ENCODE results near the gene GNG12. TPM values are rescaled to one million over a fixed set of nuclear protein-coding genes. Genes with fewer than 3 reads are reported as not detected.

Gene GNG12
- total RNA-seq, 1 experiment from 2014 or later: 144 TPM

DNA sequence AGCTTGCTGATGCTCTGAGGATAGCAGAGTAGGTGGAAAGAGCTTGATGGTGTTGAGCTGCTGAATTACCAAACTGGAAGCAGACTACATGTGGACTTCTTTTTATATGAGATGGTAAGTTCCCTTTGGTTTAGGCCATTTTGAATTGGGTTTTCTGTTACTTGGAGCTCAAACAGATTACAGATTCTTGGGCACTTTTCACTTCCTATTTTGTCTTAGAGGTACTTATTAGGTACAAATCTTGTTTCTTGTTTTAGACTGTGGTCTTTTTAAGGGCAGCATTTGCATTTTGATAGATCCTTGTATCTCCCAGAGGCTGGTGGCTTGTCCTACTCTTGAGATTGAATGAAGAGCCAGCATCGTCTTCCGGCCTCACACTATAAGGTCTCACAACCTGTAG, 78.1 kb downstream of the GNG12 start:
- DNase-seq (ENCODE audit: low read depth): no peak

- no peak for DNase-seq (ENCODE audit: low read depth)
These were observed 78.7 kb downstream of the GNG12 start for GRCh38 chr1:67754526-67754920.

DNA sequence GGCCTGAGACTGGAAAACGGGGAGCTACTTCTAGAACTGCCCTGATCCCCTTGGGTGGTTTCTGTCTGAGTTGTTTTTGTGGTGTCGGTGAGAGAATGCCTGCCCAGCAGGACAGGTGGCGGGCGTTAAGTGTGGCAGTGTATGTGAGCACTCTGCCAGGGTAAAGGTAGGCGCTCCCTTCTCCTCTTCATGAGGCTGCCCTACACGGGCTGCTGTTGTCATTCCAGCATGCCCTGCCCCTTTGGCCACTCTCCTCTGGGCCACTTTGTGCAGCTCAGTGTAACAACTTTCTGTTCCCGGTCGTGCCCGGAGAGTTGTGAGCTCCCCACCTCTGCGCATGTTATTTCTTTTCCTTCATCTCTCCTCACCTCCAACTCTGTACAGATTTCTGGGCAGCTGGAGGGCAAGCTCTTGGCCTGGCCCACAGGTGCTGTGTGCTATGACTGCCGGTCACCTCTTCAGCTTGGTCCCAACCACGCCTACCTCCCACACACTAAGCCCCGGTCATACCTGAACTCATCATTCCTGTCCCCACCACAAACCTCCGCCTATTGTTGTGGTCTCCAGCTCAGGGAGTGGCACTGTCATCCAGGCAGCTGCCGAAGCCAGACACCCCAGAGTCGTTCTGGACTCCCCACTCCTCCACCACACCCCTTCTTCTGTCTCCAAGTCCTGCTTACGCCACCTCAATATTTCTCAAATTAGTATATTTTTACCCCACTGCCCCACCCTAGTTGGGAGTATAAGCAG, 79.3 kb downstream of the GNG12 start:
- DNase-seq (ENCODE audit: low read depth): no peak

GRCh38 chr1:67752306-67752705, 81.0 kb downstream of the GNG12 start:
- DNase-seq (ENCODE audit: low read depth): peak; percentile 55

- no peak for DNase-seq (ENCODE audit: low read depth)
These were observed 82.6 kb downstream of the GNG12 start for GRCh38 chr1:67750691-67751054.

- peak; percentile 92 for DNase-seq (ENCODE audit: low read depth)
These were observed 83.2 kb downstream of the GNG12 start for GRCh38 chr1:67749844-67750690.

DNA sequence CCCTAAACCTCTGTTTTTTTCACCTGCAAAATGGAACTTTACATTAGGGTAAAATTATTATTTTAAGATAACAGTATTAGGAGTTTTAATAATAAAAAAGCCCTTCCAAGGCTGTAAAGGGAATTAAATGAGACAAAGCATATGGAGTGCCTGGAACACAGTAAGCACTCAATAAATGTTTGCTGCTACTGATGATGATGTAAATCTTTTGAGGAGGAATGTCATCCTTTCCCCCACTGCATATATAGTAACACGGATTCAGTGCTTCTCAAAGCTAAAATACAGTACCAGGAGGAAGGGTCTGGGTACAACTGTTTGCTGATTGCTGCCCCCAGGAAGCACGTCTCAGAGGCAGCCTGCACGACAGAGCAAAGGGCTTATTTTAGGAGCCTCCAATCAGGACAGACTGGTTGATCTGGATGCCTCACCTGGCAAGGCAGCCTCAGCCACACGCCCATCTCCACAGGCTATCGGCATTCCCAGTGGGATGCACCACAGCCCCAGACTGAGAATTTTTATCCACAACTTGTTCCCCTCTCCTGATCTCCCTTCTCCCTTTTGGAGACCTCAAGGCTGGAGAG, 83.9 kb downstream of the GNG12 start:
- DNase-seq (ENCODE audit: low read depth): no peak

GRCh38 chr1:67748630-67749029, 84.6 kb downstream of the GNG12 start:
- DNase-seq (ENCODE audit: low read depth): peak; percentile 73

GRCh38 chr1:67747671-67748546, 85.4 kb downstream of the GNG12 start:
- DNase-seq (ENCODE audit: low read depth): no peak

GRCh38 chr1:67745875-67746698, 87.2 kb downstream of the GNG12 start:
- no peak for DNase-seq (ENCODE audit: low read depth)

DNA sequence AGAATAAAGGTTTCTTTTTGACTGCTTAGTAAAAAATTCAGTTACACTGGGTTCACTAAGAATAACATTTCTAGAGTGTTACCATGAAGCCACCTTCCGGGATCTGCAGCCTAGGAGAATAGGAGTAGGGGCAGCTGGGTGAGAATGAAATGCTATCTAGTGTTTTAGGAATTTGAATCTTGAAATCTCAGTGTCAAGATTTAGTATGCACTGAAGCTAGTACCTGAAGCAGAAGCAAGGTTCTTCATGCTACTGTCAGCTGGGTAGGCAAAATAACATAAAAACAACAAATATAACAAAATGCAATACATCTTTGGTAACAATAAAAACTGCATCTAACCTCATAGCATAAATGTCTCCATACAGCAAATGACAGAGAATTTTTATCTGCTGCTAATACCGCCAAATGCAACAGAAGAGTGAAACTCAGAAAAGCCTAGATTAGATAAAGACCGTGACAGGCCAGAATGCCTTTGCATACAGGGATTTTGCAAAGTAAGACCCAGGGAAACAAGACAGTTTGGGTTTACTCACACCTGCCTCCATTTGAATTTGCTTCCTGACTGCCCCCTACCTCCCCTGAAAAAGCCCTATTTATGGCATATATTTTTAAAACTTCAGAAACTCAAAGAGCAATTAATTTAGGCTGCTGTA, 90.1 kb downstream of the GNG12 start:
- DNase-seq (ENCODE audit: low read depth): no peak

DNA sequence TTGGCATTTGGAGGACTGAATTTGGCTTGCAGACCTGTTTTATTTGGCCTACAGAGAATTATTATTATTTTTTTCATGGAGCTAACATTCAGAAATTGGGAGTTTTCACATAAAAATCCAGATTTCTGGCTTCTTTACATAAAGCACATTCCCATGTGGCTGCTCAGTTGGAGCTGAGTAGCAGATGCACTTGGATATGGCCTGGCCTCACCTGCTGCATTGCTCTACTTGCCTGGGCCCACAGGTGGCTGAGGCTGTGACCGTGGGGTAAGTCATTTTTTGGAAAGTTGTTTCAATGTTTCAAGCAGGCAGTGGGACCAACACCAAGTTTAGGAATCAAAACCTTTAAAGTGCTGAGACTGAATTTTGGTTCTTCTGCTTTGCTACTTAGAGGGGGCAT, 91.5 kb downstream of the GNG12 start:
- no peak for DNase-seq (ENCODE audit: low read depth)

- no peak for DNase-seq (ENCODE audit: low read depth)
These were observed 92.1 kb downstream of the GNG12 start for GRCh38 chr1:67741121-67741520.

DNA sequence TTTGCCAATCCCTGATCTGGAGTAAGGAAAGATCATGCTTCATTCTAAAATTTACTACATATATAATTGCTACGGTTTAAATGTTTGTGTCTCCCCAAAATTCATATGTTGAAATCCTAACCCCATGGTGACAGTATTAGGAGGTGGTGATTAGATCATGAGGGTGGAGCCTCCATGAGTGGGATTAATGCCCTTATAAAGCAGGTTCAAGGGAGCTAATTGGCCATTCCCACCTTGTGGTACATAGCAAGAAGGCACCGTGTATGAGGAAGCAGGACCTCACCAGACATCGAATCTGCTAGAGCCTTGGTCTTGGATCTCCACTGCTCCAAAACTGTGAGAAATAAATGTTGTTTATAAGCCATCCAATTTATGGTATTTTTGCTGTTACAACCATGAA, 92.7 kb downstream of the GNG12 start:
- no peak for DNase-seq (ENCODE audit: low read depth)

GRCh38 chr1:67739361-67739760, 93.9 kb downstream of the GNG12 start:
- DNase-seq (ENCODE audit: low read depth): no peak

- DNase-seq (ENCODE audit: low read depth): no peak
These were observed 94.9 kb downstream of the GNG12 start for GRCh38 chr1:67738401-67738800.

- DNase-seq (ENCODE audit: low read depth): no peak
These were observed 95.4 kb downstream of the GNG12 start for GRCh38 chr1:67737875-67738274.

GRCh38 chr1:67736750-67737149, 96.5 kb downstream of the GNG12 start:
- no peak for DNase-seq (ENCODE audit: low read depth)

DNA sequence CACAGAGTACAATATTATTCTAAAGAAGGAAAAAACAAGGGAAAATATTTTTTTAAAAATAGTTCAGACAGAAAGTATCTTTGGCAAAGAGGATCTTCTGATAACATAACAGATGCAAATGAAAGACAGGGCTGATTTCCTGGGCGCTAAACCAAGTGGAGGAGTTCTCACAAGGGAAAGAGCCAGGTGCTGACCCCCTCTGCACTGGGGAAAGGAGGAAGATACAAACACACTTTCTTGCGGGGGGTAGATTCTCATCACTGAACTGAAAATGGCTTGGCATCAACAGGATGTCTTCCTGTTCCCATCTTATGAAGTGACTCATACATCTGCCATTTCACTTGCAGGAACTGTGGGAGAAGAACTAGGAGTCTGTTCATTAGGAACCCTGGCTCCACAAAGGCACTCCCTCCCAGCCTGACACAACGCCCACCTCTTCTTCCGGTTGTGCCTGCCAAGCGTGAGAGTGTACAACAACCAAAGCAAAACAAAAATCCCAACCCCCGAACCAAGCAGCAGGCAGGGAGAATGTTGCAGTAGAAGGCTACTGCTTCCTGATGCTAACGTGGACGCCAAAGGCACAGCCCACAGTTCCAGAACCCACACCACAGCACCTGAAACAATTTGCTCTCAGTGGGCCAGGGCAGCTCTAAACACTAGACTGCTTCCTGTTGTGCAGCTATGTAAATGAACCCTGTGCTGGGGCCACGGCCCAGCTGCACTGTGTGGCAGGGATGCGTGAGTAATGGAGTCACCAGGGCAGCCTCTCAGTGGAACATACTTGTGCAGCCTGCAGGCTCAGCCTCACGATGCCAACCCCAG, 97.2 kb downstream of the GNG12 start:
- DNase-seq (ENCODE audit: low read depth): peak; percentile 98

Data from HT1080 (cell line).